HG03378 (cell line): ENCODE results near the gene KCNC3.

ENCODE experiments used
- ATAC-seq: cut with Tn5 transposase; IDR thresholded peaks from one replicate; pipeline ENCODE4 v1.9.1; 2021; ENCODE audit warnings: mild to moderate bottlenecking, moderate library complexity; ENCODE audit not compliant: unreplicated experiment

Gene KCNC3

DNA sequence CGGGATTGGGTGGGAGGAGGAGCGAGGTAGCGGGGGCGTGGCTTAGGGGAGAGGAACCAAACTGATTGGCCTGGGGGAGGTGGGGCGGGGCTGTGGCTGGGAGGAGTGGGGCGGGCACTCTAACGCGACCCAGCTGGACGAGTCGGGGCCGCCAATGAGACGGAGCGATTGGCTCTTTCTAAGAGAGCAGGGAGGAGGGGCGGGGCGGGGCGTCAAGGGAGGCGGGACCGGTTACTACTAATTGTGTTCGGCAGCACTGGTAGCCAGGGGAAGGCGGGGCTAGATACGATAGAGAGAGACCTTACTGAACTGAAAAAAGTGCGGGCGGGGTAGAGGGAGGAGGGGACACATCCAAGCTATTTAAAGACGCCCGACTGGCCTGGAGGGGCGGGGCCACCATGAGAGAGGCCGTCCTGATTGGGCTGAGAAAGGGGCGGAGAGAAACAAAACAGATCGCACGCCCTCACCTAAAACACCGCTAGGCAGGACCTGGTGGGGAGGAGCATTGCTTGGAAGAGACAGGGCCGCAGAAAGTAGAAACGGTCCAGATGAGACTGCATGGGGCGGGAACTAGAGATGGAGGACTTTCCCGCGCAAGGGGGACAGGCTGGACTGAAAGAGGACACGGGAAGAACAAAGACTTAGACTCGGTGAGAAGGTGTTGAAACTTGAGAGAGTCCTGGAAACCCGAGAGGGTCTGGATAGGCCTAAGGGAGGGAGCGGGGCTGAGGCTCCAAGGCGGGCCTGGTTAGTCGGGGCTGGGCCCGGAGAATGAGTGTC lies at the start of gene KCNC3:
KCNC3 (minus strand) TSS at position 232 of the 780 bp plus-strand sequence. CDS start 295 bp downstream, outside the sequence.
- peak; percentile 53 for ATAC-seq

DNA sequence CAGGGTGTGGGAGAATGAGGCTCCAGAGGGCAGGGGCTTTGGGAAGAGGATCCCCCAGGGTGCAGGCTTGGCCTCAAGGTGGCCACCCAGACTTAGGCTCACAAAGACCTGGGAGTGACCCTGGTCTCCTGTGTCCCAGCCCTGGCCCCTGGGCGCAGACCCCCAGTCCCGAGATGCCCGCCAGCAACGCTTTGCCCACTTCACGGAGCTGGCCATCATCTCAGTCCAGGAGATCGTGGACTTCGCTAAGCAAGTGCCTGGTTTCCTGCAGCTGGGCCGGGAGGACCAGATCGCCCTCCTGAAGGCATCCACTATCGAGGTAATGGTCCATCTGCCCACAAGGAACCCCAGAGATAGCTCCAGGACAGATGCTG lies 49.7 kb upstream of the KCNC3 start:
- no peak for ATAC-seq

DNA sequence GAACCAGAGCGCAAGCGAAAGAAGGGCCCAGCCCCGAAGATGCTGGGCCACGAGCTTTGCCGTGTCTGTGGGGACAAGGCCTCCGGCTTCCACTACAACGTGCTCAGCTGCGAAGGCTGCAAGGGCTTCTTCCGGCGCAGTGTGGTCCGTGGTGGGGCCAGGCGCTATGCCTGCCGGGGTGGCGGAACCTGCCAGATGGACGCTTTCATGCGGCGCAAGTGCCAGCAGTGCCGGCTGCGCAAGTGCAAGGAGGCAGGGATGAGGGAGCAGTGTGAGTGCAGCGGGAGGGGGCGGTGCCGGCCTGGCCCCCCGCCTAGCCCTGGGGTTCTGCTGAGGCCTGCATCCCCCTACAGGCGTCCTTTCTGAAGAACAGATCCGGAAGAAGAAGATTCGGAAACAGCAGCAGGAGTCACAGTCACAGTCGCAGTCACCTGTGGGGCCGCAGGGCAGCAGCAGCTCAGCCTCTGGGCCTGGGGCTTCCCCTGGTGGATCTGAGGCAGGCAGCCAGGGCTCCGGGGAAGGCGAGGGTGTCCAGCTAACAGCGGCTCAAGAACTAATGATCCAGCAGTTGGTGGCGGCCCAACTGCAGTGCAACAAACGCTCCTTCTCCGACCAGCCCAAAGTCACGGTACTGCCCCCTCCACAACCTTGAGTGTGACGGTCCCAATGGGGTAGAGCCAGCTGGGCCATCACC lies 49.1 kb upstream of the KCNC3 start:
- ATAC-seq = no peak

DNA sequence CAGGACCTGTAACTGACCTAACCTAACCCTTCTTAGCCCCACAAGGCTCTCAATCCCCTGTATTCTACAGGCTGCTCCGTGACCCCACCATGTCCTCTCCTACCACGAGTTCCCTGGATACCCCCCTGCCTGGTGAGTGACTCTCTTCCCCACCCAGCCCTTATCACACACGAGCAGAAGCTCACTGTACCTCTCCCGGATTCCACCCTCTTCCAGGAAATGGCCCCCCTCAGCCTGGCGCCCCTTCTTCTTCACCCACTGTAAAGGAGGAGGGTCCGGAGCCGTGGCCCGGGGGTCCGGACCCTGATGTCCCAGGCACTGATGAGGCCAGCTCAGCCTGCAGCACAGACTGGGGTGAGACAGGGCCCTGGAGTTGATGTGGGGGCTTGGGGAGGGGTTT lies 48.3 kb upstream of the KCNC3 start:
- no peak for ATAC-seq

DNA sequence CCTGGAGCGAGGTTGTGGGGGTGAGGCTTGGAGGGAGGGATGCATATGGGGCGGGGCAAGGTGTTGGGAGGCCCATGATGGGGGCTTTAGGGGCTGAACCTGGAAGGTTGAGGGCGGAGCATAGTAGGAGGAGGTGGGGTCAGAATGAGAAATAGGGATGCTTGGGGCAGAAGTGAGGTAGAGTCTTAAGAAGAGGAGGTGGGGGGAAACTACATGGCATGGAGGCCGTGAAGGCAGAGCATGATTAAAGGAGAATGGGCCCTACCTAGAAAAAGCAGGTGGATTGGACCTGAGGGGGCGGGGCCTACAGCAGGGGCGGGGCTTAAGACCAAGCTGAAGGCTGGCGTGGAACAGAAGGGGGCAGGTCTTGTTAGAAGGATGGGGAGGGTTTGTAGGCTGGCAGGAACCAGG lies 47.9 kb upstream of the KCNC3 start:
- no peak for ATAC-seq

DNA sequence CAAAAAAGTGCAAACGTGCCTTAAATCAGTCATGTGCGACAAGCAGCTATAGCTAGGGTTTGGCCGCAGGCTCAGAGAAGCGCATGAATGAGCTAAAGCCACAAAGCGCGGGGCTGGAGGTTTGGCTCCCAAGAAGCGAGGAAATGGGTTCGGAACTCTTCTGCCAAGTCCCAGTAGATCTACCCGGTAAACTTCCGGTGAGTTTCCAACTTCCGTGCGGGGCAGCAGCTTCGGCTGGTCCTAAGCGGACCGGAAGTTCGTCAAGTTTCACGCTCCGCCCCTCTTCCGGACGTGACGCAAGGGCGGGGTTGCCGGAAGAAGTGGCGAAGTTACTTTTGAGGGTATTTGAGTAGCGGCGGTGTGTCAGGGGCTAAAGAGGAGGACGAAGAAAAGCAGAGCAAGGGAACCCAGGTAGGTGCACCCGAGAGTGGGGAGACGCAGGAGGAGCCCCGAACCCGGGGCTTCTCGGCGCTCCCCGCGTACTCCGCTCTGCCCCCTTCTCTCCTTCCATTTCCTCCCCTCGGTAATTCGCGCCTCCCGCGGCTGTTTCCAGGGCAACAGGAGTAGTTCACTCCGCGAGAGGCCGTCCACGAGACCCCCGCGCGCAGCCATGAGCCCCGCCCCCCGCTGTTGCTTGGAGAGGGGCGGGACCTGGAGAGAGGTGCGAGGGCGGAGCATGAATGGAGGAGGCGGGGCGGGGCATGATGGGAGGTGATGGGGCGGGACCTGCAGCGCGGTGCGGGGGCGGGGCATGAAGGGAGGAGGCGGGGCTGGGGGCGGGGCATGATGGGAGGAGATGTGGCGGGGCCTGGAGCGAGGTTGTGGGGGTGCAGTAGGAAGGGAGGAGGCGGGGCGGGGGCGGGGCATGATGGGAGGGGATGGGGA lies 47.2 kb upstream of the KCNC3 start, which contains the start of gene NR1H2:
NR1H2 (plus strand) TSS at position 292 of the 885 bp plus-strand sequence. CDS start 1,149 bp downstream, outside the sequence.
- peak; percentile 76 for ATAC-seq

DNA sequence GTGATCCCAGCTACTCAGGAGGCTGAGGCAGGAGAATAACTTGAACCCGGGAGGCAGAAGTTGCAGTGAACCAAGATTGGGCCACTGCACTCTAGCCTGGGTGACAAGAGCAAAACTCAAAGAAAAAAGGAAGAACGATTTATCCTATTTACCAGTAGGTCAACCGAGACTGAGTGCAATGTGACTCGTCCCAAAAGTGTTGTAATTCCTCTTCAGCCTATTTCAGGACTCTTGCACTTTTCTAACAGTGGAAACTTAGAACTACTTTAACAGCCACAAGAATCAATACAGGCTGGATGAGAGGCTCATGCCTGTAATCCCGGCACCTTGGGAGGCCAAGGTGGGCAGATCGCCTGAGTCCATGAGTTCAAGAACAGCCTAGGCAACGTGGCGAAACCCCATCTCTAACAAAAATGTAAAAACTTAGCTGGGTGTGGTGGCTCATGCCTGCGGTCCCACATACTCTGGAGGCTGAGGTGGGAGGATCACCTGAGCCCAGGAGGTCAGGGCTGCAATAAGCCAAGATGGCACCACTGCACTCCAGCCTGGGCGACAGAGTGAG lies 42.8 kb upstream of the KCNC3 start:
- no peak for ATAC-seq

DNA sequence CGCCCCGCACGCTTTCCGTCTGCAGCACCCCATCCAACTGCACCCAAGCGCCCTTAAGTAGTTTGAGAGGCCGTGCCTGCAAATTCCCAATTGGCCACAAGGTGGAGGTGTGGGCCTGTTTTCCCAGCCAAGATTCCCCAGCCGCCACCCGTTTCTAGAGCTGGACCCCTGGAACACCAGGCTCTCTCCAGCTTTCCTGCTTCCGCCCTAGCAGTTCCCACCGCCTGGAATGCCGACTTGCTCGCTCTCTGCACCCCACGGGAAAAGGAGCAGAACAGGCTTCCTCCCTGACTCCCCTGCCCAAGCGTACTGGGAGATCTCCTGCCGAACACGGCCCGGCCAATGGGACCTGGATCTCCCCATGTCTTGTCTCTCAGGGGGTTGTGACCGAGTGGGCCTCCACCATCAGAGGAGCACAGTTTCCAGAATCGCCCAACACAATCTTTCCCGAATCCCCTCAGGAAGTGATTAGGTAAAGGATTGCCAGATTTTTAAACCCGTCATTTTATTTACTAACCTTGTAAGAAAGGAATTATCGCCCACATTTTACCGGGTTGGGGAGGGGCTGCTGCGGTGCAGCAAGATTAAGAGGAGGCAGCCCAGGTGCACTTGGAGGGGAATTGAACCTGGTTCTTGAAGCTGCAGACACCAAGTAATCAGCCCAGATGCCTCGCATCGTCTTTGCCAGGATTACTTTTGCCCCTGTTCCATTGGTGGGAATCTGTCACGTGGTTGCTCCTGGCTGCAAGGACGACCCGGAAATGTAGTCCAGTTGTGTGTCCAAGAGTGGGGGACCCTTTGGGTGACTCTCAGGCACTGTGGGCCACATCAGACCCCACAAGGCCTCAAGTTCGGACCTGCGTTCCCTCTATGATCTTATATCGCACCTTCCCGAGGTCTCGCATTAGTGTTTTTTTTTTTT lies 39.7 kb upstream of the KCNC3 start:
- ATAC-seq = no peak

DNA sequence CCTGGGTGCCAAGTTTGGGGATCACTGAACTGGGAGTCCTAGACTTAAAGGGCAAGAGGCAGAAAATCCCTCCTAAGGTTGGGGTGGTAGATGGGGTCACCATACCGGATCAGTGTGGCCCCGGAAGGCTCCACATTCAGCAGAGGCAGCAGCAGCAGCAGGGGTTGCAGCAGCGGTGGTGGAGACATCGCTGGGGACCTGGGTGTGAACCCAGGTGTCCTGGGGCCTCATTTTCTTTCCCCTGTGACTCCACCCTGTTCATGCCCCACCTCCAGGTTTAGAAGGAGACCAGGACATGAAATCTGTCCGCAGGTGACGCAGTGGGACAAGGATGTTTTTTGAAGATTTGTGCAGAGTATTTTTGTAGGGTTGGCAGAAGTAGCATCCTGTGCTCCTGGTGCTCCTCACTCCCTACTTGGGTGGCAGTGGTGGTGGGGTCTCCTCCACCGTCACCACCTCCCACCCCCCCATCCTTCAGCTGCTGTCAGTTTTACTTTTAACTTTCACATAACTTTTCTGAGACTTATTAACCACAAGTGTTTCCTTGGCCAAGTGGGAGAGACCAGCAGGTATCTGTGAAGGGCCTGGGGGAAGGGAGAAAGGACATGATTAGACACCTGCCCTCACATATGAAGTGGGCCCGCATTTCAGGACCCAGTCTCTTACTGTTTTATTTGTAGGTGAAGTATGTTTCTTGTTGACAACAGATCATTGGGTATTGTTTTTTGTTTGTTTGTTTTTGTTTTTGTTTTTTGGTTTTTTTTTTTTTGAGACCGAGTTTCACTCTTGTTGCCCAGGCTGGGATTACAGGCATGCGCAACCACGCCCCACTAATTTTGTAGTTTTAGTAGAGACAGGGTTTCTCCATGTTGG lies 36.5 kb upstream of the KCNC3 start, which contains the start of gene NAPSA:
NAPSA (minus strand) TSS at position 206 of the 873 bp plus-strand sequence; CDS start at position 188, 18 bp downstream.
- ATAC-seq = no peak

DNA sequence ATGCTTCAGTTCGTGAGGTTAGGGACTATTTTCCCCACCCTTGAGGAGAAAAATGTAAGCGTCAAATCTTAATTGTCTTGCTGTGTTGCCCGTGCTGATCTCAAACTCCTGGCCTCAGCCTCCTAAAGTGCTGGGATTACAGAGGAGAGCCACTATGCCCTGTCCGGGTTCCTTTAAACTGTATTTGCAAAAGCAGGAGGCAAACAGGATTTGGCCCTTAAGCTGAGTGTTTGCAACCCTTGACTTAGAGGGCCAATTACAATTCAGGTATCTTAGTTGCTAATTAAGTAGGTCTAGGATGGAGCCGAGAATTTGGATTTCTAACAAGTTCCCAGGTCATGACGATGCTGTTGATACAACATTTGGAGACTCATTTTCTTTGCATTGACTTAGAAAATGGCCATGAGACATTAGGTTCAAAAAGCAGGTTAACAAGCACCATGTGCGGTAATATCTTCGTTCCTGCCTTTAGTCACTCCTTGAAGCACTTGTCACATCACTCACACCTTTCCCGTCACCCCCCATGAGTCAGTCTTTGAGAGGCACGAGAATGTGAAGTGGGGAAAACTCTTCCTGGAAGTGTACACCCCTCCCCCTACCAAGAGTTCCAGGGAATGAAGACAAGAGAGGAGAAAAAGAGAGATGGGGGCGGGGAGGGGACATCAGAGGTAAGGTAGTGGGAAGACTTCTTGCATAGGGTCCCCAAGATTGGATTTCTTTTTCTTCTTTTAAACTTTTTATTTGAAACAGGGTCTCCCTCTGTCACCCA lies 33.7 kb upstream of the KCNC3 start:
- no peak for ATAC-seq

DNA sequence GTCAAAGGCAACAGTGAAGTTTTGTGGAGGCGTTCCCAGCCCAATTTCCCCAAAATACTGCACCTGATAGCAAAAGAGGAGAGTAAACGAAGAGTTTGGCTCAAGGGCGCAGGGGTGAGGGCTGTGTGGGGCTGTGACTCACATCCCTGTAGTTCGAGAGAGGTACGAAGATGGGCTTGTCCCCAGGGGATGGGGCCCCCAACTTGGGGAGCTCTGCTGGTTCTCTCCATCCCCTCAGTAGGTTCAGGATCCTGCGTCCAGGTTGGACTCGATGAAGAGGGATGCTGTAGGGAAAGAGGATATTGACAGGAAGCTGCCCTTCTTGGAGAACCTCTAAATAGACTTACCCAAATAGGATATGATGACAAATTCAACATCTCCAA lies 32.8 kb upstream of the KCNC3 start:
- ATAC-seq = no peak

DNA sequence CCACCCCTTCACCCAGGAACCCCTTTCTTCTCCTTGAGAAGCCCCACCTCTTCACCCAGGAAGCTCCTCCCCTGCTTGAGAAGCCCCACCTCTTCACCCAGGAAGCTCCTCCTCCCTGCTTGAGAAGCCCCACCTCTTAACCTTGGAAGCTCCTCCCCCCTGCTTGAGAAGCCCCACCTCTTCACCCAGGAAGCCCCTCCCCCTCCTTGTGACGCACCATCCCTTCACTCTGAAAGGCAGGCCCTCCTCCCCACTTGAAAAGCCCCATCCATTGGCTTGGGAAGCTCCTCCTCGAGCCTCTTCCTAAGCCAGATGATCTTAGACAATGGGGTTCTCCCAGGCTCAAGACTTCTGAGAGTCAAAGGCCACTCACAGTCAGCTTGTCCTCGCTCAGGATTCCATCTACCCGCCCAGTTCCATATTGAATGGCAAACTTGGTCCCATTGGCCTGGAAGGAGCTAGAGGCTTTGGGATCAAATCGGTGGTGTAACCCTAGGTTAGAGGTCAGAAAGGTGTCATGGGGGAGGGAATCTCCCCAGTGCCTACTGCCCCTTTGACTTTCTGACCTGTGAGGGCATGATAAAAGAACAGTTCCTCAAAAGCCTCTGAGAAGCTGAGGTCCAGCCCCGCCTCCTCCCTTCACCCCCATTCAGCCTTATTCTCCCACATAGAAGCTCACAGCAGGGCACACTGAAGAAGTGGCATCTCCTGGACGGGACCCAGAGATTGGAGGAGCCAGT lies 32.3 kb upstream of the KCNC3 start:
- no peak for ATAC-seq

DNA sequence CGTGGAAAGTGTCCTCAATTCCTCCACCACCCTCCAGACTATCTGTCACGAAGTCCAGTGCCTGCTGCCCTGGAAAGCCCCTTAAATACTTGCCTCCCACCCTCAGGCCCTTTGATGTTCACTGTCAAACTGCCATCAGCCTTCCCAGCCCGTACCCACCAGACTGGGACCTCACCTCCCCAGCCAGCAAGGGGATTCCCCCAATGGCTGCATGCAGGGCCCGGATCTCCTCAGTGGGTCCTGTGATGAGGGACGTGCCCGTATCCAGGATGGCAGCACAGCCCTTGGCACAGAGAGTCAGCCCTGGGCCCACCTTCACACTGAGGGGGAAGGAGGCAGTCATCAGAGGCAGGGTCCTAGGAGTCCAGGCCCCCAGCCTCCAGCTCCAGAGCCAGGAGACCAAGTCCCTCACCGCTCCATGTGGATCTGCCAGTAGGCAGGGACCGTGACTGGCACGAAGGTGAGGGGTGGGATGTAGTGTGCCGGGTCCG lies 30.2 kb upstream of the KCNC3 start:
- no peak for ATAC-seq

DNA sequence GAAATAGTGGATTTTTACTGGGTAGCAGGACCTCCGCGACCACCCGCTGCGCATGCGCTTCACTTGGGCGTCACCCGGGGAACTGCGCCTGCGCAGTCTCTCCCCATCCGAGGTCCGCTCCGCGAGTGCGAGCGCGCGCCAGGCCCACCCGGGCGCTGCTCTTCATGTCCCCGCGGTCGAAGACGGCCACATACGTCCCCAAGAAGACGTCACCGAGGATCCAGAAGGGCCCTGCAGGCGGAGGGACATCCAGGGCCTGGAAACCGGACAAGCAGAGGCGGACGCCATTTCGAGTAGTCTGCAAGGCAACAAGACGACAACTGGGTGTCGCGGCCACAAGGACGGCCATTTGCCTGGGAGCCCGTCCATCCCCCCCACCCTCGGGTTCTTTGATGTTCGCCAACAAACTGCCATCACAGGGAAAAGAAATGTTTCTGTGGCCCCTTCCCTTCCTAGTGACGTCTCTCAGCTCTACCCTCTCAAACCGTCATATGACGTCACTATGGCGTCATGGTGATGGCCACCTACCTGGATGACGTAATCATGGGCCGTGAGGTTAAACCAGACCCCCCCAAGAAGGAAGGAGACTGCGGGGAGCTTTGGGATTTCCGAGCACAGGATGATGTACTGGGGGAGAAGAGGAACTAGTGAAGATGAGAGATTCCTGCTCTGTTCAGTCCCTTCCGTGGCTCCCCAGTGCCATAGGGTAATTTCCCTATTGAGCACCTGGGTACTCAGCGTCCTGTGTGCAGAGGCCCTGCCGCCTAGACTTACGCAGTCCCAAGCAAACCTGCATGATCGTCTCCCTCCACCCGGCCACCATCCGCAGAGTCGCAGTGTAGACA lies 29.5 kb upstream of the KCNC3 start:
- ATAC-seq = no peak

DNA sequence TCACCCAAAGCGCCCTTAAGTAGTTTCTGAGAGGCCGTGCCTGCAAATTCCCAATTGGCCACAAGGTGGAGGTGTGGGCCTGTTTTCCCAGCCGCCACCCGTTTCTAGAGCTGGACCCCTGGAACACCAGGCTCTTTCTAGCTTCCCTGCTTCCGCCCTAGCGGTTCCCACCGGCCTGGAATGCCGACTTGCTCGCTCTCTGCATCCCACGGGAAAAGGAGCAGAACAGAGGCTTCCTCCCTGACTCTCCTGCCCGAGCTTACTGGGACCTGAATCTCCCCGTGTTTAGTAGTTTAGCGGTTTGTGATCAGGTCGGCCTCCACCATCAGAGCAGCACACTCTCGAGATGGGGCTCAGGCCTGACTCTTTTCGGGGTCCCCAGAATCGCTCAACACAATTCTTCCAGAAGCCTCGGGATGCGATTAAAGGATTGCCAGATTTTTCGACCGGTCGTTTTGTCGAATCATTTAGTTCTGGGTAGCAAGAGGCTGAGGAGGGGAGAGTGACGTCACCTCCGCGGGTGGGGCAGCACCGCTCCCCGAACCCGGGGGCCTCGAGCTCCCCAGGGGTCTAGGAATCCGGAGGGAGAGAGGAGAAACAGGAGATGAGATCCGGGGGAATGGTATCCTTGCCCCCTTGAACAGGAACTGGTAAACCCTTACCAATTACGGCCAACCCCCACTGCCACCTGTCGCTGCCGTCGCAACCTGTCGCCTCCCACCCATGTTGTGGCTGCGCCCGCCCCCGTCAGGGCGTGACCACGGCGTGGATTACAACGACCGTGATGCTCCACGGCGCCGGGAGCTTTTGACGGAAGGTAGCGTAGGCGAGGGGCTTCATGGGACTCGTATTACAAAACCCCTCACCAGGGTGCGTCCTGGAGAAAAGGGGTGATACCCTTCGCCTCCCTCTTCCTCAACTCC lies 28.3 kb upstream of the KCNC3 start:
- no peak for ATAC-seq
